ENCODE results near the gene NME8. TPM values are rescaled to one million over a fixed set of nuclear protein-coding genes. Genes with fewer than 3 reads are reported as not detected.

The NME8 gene
- total RNA-seq, 1 donor from 2014 or later, result 0.14 TPM

DNA sequence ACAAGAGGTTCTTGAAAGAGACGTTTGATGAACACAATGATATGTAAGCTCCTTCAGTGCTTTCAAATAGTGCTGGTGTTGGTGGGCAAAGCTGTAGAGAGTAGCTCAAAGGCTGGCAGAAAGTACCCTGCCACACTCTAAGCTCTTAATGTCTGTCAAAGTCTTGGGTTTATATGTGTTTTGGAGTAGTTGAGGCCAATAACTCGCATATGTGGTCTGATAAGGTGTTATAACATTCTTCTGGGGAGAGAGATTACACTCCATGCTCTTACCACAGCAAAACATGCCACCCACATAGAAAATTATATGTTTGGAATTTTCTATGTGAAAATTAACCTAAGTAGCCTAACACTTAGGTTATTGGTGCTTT, 30.8 kb upstream of the NME8 start:
- H3K27me3 Mint-ChIP-seq, result no peaks in the 10 kb centered on the region
- H3K36me3 Mint-ChIP-seq, result no peaks in the 10 kb centered on the region
- H3K9me3 Mint-ChIP-seq, result no peaks in the 10 kb centered on the region
- DNase-seq (ENCODE audit: extremely low spot score, unreplicated experiment), result no peak
- no peaks in the 10 kb centered on the region for H3K4me1 Mint-ChIP-seq (ENCODE audit: unreplicated experiment)
- H3K27ac Mint-ChIP-seq, result no peak overlapping the region
- no peak overlapping the region for H3K4me3 Mint-ChIP-seq
- TF ChIP-seq, protein P1, sequence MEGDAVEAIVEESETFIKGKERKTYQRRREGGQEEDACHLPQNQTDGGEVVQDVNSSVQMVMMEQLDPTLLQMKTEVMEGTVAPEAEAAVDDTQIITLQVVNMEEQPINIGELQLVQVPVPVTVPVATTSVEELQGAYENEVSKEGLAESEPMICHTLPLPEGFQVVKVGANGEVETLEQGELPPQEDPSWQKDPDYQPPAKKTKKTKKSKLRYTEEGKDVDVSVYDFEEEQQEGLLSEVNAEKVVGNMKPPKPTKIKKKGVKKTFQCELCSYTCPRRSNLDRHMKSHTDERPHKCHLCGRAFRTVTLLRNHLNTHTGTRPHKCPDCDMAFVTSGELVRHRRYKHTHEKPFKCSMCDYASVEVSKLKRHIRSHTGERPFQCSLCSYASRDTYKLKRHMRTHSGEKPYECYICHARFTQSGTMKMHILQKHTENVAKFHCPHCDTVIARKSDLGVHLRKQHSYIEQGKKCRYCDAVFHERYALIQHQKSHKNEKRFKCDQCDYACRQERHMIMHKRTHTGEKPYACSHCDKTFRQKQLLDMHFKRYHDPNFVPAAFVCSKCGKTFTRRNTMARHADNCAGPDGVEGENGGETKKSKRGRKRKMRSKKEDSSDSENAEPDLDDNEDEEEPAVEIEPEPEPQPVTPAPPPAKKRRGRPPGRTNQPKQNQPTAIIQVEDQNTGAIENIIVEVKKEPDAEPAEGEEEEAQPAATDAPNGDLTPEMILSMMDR (conservative IDR thresholded peaks at IDR 0.05), result no peak

DNA sequence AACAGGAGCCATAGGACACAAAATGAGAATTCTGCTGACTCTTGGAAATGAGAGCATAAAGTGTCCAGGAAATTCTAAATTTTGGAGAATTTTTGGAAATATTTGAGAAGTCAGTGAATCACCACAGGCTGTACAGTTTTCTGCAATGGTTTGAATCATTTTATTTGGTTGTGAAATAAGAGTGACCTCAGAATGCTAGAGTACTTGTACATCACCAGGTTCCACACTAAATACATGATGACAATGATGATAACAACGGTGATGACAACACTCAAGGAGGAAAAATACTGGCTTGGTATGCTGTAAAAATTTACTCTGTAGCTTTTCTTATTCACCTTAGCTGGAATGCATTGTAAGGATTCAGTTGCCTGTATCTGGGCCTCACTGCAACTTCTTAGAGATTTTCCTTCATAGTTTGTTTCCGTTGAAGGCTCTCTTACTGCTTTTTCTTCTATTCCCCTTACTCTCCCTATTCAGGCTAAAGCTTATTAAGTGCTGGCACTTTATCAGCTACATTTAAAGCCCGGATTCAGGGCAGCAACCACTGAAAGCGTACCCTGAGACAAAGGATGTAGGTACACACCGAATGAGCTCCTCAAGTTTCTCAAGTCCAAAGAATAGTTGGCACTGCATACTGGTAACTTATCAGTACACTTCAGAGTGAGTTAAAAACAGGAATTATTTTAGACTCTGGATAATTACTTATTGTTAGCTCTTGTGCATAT, 30.2 kb upstream of the NME8 start:
- TF ChIP-seq, protein P1 (conservative IDR thresholded peaks at IDR 0.05), result no peak
- Mint-ChIP-seq H3K9me3 (no peaks in the 10 kb centered on the region), H3K4me3 (no peak overlapping the region), H3K4me1 (ENCODE audit: unreplicated experiment) (no peaks in the 10 kb centered on the region), H3K27me3 (no peaks in the 10 kb centered on the region), H3K27ac (no peak overlapping the region), H3K36me3 (no peaks in the 10 kb centered on the region)
- no peak for DNase-seq (ENCODE audit: extremely low spot score, unreplicated experiment)

GRCh38 chr7:37820708-37821468, 27.5 kb upstream of the NME8 start:
- Mint-ChIP-seq H3K27ac (no peak overlapping the region), H3K36me3 (no peaks in the 10 kb centered on the region), H3K4me1 (ENCODE audit: unreplicated experiment) (no peaks in the 10 kb centered on the region), H3K4me3 (no peak overlapping the region), H3K9me3 (no peaks in the 10 kb centered on the region), H3K27me3 (no peaks in the 10 kb centered on the region)
- no peak for DNase-seq (ENCODE audit: extremely low spot score, unreplicated experiment)
- TF ChIP-seq, protein P1 (conservative IDR thresholded peaks at IDR 0.05), result no peak

- TF ChIP-seq, protein P1 (conservative IDR thresholded peaks at IDR 0.05), result no peak
- no peaks in the 10 kb centered on the region for H3K4me1 Mint-ChIP-seq (ENCODE audit: unreplicated experiment)
Measured at GRCh38 chr7:37822946-37823345, 25.5 kb upstream of the NME8 start.

GRCh38 chr7:37823557-37823956, 24.8 kb upstream of the NME8 start:
- Mint-ChIP-seq H3K4me1 (ENCODE audit: unreplicated experiment) (no peaks in the 10 kb centered on the region), H3K9me3 (no peaks in the 10 kb centered on the region), H3K27me3 (no peaks in the 10 kb centered on the region), H3K27ac (no peak overlapping the region), H3K4me3 (no peak overlapping the region), H3K36me3 (no peaks in the 10 kb centered on the region)
- no peak for DNase-seq (ENCODE audit: extremely low spot score, unreplicated experiment)
- TF ChIP-seq, protein P1 (conservative IDR thresholded peaks at IDR 0.05), result no peak

More at GRCh38 chr7:37822946-37823345, 25.5 kb upstream of the NME8 start:
- Mint-ChIP-seq H3K4me3 (no peak overlapping the region), H3K27ac (no peak overlapping the region), H3K36me3 (no peaks in the 10 kb centered on the region), H3K9me3 (no peaks in the 10 kb centered on the region), H3K27me3 (no peaks in the 10 kb centered on the region)
- DNase-seq (ENCODE audit: extremely low spot score, unreplicated experiment), result no peak
